ENCODE data around the gene PYCR2.

PYCR2 gene

DNA sequence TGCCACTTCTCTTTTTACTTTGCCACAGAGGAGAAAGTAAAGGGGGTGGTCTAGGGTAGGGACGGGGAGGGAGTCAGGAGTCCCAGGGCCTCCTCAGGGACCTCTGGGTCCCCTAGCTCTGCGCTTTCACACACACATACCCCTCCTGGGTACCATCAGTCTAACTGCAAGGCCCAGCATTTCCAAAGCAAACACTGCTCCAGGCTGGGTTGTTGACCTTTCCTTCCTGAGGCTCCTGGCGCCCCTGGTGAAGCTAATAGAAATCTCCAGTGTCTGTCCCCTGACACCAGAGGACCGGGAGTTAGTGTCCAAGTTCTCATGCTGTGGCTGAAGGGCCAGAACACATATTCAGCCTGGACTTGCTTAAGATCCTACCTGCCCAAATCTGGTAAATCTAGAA, 45.8 kb downstream of the PYCR2 start:
- H3K4me3 Mint-ChIP-seq: no peak overlapping the region
- peak overlapping the region; percentile 1 for H3K27ac Mint-ChIP-seq
- peaks cover 48% of the 10 kb centered on the region for H3K36me3 Mint-ChIP-seq (ENCODE audit: low read depth)
- no peaks in the 10 kb centered on the region for H3K9me3 Mint-ChIP-seq
- peaks cover 46% of the 10 kb centered on the region for H3K4me1 Mint-ChIP-seq (ENCODE audit: low read depth)
- intact Hi-C loops (cut with micrococcal nuclease): no loop called here
- H3K27me3 Mint-ChIP-seq: peaks cover 3% of the 10 kb centered on the region

GRCh38 chr1:225877580-225877979, 46.5 kb downstream of the PYCR2 start:
- Mint-ChIP-seq H3K9me3 (no peaks in the 10 kb centered on the region), H3K4me3 (no peak overlapping the region), H3K36me3 (ENCODE audit: low read depth) (peaks cover 55% of the 10 kb centered on the region), H3K27ac (peak overlapping the region; percentile 1), H3K4me1 (ENCODE audit: low read depth) (peaks cover 41% of the 10 kb centered on the region), H3K27me3 (no peaks in the 10 kb centered on the region)
- intact Hi-C loops (cut with micrococcal nuclease): no loop called here

DNA sequence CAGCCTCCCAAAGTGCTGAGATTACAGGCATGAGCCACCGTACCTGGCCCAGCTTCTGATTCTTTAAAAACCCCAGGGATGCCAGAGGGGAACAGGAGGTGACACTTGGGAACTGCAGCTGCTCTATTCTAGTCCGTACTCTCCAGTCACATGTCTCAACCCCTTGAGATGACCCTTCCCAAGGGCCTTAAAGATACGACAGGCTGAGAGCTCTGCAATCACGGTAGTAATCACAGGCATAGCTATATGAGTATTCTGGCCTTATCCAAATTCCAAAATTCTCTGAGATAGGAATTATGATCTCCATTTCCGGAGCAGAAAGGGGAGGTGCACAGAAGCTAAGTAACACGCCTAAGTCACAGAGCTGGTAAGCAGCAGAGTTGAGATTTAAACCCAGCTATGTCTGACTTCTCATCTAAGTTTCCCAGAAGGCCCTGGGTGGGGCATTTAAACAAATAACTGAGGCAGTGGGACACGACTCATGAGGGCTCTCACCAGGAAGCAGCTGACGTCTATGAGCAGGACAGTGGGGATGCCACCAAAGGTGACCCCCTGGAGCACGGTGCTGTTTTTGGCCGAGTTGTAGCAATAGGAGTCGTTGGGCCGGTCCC, 47.0 kb downstream of the PYCR2 start:
- H3K27ac Mint-ChIP-seq: no peak overlapping the region
- intact Hi-C loops (cut with micrococcal nuclease): no loop called here
- no peak overlapping the region for H3K4me3 Mint-ChIP-seq
- H3K36me3 Mint-ChIP-seq (ENCODE audit: low read depth): peaks cover 59% of the 10 kb centered on the region
- no peaks in the 10 kb centered on the region for H3K9me3 Mint-ChIP-seq
- H3K4me1 Mint-ChIP-seq (ENCODE audit: low read depth): peaks cover 41% of the 10 kb centered on the region
- H3K27me3 Mint-ChIP-seq: no peaks in the 10 kb centered on the region

- Mint-ChIP-seq H3K27ac (no peak overlapping the region), H3K36me3 (ENCODE audit: low read depth) (peaks cover 77% of the 10 kb centered on the region)
- intact Hi-C loops (cut with micrococcal nuclease): no loop called here
Measured at GRCh38 chr1:225875044-225875815, 48.8 kb downstream of the PYCR2 start.

DNA sequence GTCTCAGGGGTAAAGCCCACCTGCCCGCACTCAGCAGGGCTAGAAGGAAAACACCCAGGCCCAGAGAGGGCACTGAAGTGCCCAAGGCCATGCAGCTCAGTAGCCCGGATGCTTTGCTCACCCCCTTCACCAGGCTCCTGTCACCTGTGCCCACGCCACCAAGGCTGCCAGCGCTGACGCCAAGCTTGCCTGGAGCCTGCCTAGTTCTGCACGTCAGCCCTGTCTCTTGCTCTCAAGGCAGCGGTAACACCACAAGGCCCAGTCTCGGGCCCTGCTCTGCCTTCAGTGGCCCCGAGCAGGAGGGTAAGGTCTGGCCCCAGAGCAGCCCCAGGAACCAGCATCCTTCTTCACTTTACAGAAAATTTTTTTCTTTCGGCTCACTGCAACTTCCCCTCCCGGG, 49.6 kb downstream of the PYCR2 start:
- Mint-ChIP-seq H3K27ac (no peak overlapping the region), H3K9me3 (no peaks in the 10 kb centered on the region), H3K4me1 (ENCODE audit: low read depth) (peaks cover 17% of the 10 kb centered on the region), H3K27me3 (no peaks in the 10 kb centered on the region), H3K36me3 (ENCODE audit: low read depth) (peaks cover 85% of the 10 kb centered on the region), H3K4me3 (no peak overlapping the region)
- intact Hi-C loops (cut with micrococcal nuclease): no loop called here

More at GRCh38 chr1:225875044-225875815, 48.8 kb downstream of the PYCR2 start:
- Mint-ChIP-seq H3K9me3 (no peaks in the 10 kb centered on the region), H3K27me3 (no peaks in the 10 kb centered on the region), H3K4me1 (ENCODE audit: low read depth) (peaks cover 25% of the 10 kb centered on the region), H3K4me3 (no peak overlapping the region)

DNA sequence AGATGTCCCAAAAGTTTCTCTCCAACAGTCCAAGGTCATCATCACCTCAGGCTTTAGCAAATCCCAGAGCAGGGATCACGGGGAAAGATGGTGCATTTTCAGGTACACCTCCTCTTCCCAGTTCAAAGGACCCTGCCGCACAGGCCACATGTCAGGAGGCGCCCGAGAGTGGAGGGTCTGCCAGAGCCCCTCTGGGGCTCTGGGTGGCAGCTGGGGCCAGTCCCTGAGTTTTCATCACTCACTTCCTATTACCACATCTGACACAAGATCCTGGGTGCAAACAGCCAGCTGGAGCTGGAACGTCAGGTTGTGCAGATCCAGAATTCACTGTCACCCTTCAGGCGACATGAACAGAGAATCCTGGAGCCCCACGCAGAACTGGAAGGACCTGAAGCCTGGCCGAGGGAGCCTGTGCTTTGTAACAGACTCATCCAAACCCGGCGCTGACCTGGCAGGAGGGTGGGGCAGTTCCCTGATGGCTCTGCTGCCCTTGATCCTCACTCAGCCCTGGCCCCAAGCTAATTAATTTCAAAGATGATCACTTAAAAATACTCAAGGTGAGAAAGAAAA, 50.7 kb downstream of the PYCR2 start:
- H3K36me3 Mint-ChIP-seq (ENCODE audit: low read depth): peaks cover 95% of the 10 kb centered on the region
- peaks cover 7% of the 10 kb centered on the region for H3K4me1 Mint-ChIP-seq (ENCODE audit: low read depth)
- H3K9me3 Mint-ChIP-seq: no peaks in the 10 kb centered on the region
- H3K4me3 Mint-ChIP-seq: no peak overlapping the region
- H3K27me3 Mint-ChIP-seq: no peaks in the 10 kb centered on the region
- H3K27ac Mint-ChIP-seq: no peak overlapping the region
- intact Hi-C loops (cut with micrococcal nuclease): no loop called here

- Mint-ChIP-seq H3K4me3 (no peak overlapping the region), H3K27ac (no peak overlapping the region), H3K36me3 (ENCODE audit: low read depth) (peaks cover 98% of the 10 kb centered on the region), H3K9me3 (no peaks in the 10 kb centered on the region), H3K27me3 (no peaks in the 10 kb centered on the region), H3K4me1 (ENCODE audit: low read depth) (peaks cover 1% of the 10 kb centered on the region)
- intact Hi-C loops (cut with micrococcal nuclease): no loop called here
Measured at GRCh38 chr1:225872075-225872430, 52.0 kb downstream of the PYCR2 start.

- intact Hi-C loops (cut with micrococcal nuclease): no loop called here
- H3K36me3 Mint-ChIP-seq (ENCODE audit: low read depth): peaks cover 98% of the 10 kb centered on the region
- no peaks in the 10 kb centered on the region for H3K9me3 Mint-ChIP-seq
- peaks cover 7% of the 10 kb centered on the region for H3K4me1 Mint-ChIP-seq (ENCODE audit: low read depth)
- no peaks in the 10 kb centered on the region for H3K27me3 Mint-ChIP-seq
- no peak overlapping the region for H3K4me3 Mint-ChIP-seq
- no peak overlapping the region for H3K27ac Mint-ChIP-seq
Measured at GRCh38 chr1:225871359-225872074, 52.5 kb downstream of the PYCR2 start.

- no peaks in the 10 kb centered on the region for H3K27me3 Mint-ChIP-seq
- intact Hi-C loops (cut with micrococcal nuclease): no loop called here
- H3K4me3 Mint-ChIP-seq: no peak overlapping the region
- peaks cover 98% of the 10 kb centered on the region for H3K36me3 Mint-ChIP-seq (ENCODE audit: low read depth)
- H3K27ac Mint-ChIP-seq: no peak overlapping the region
- no peaks in the 10 kb centered on the region for H3K9me3 Mint-ChIP-seq
- H3K4me1 Mint-ChIP-seq (ENCODE audit: low read depth): peaks cover 13% of the 10 kb centered on the region
Measured at GRCh38 chr1:225870911-225871310, 53.1 kb downstream of the PYCR2 start.

Data from dendritic cell treated with granulocyte-macrophage colony-stimulating factor and Interleukin-4, amounts not matched to agents 40 ng/mL and 50 ng/mL, for 4 days (primary cell).